ENCODE measurements around the gene DAB1.
"Not testable (repeated sequence)": the region's sequence is repeated elsewhere in the genome, so short reads cannot be mapped to it uniquely, and the experiment has no call there.

The DAB1 gene

DNA sequence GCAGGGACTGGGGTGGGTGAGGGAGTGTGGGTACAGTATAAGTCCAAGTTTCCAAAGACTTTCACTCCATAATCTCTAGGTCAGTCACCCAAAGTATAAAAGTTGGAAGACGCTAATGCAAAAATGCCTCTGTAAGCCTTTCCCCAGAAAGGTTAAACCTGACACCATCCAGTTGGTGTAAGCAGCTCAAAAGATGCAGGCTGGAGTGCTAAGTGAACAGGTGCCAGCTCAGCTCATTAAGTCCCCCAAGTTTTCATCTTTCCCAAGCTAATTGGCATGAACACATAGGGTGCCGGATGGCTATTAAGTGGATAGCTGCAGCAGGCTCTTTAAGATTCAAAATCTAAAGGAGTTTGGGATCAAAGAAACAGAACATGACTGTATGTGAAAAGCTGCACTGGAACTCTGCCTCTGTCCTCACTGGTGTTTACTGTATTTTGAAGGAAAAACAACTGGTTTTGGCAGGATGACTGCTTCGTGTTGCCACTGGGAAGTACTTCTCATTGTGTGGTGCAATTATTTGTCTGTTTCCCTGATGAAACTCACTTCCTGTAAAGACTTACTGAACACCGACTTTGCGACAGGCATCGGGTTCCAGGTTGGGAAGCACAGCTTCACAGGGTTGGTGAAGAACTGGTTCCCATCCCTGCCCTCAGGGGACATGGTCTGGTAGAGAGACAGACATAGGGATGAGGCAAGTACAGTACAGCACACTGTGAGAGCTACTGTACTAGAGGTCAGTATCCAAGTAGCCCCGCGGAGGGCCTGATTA lies 152.7 kb downstream of the DAB1 start:
- no peak for DNase-seq

DNA sequence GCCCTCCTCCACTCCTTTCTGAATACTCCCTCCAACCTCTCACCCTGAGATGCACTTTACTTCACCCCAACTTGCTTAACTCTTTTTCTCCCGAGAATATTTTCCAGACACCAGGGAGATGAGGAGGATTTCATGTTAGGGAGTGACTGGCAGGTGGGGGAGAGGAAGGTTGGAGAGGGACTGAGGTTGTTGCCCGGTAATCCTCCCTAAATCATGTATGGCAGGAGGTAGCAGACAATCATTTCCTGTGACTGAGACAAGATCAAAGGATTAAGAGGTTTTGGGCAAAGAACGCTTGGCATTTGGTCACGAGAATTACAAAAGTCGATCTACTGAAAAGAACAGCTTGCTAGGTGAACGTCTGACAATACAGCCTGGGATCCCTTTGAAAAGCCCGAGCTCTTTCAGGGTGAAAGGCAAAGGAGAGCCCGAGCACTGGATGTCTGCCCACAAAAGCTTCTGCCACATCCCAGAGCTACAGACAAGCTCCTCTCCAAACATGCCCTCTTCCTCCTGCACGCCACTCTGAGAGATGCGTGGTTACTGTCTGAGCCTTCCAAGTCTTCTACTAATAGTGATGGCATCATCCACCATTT lies 154.1 kb downstream of the DAB1 start:
- DNase-seq = no peak

DNA sequence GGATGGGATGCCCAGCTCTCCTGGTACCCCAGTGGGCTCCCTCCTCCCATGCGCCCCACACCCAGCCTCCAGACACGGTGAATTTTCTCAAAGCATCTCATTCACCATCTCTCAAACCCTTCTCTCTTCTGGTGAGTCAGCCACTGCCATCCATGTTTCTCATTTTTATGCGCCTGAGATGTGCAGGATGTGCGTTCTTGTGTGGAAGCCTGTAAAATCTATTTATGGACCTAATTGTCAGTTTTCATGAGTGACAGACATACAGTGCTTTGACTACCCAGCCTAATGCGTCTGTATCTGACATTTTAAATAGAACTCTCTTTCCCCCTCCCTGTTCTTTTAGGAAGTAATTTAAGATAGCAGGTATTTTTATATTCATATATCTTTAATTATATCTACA lies 158.8 kb downstream of the DAB1 start:
- no peak for DNase-seq

DNA sequence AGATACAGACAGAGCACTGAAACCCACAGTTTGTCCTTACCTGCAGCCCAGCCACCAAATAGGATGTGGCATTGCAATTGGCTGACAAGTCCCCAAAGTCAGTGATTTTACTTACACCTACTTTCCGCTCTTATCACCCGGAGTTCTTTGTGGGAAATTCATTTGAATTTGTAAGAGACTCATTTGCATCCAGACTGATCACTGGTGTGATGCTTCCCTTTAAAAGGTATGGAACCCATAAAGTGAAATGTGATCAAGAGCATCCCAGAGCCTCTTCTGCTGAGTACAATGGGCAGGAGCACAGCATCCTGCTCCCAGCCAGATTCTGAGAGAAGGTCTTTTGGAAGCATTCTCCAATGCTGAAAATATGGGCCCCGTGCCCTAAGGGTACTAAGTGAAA lies 161.4 kb downstream of the DAB1 start:
- DNase-seq = no peak

DNA sequence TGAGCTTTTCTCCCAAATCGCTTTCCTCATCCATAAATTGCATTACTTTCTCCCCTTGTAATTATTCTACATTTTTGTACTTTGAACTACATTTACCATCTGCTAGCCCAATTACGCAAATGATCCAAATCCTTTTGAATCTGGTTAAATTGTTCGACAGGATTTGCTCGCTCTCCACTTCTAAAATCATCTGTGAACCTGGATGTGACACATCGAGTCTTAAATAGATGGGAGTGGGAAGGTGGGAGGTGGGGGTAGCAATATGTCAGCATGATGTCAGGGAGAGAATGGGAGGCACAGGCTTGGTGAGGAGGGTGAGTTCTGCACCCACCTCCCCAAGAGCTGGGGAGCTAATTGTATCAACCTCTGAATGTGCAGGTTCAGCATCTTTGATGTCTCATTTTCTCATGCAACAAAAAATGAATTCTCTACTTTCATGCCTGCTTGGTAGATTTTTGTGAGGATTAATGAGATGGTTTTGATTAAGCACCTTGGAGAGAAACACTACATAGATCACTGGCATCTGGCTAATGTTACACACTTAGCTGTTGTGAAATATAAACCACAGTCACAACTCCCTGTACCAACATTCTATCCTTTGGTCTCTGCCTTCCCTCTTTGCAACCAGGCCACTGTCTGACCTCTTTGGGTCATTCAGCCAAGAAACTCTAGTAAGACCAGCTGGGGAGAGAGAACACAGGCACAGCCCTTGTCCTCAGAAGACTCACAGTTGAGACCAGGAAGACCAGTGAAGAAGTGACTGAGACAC lies 165.1 kb downstream of the DAB1 start:
- DNase-seq = no peak

DNA sequence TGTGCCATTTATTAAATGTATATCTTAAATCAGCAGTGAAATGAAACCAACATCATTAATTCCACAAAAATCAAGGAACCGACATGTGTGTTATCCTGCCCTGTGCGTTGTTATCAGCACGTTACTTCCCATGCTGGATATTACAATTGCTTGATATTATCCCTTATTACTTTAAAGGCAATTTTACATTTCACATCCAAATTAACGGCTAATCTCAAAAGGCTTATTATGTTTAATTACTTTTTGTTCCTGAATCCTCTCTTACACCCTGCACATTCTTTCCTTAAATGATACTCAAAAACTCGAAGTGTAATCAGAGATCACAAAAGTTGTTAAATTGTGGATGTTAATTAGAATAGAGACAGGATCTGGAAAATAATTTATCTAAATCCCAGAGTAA lies 167.9 kb downstream of the DAB1 start:
- no peak for DNase-seq

DNA sequence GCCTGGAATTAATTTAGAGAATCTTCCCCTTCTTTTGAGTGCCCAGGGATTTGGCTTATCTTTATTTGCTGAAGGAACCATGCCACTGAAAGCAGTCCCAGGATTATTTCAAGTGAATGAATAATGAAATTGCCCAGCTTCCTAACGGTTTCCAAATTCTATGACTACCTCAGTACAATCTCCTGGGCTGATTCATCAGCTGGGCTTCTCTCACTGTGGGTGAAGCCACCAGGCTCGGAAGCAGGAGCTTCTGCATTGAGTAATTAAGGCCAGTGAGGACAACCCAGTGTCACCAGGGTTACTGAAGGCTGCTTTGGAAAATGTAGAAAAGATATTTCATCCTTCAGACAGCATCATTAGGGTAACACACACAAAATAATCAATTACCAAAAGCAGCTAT lies 169.8 kb downstream of the DAB1 start:
- no peak for DNase-seq

DNA sequence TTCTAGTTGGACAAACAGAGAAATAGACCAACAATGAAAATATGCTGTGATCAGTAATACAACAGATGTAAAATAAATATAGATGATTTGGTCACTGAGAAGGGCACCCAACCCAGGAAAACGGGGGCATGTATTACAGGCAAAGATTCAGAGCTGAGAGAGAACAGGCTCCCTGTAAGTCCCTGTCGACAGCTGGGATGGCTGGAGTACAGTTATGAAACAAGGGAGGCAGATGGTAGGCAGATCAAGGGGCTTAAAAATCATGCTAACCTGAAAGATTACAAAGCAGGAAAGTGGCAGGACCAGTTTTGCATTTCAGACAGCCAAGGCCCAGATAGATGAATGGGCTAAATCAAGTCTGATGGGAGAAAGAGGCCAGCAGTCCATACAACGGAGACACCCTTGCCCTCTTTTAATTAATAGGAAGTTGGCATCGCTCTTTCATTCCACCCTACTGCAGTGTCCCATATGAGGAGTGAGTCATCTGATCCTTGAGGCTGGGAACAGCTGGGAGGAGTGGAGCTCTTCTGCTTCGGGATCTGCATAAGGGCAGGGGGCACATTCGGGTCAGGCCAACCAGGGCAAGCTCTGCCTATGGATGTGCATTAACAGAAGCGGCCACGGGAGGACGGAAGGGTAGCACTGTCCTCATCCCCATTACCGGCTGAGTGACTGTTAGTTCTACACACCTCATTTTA lies 171.1 kb downstream of the DAB1 start:
- DNase-seq = no peak

DNA sequence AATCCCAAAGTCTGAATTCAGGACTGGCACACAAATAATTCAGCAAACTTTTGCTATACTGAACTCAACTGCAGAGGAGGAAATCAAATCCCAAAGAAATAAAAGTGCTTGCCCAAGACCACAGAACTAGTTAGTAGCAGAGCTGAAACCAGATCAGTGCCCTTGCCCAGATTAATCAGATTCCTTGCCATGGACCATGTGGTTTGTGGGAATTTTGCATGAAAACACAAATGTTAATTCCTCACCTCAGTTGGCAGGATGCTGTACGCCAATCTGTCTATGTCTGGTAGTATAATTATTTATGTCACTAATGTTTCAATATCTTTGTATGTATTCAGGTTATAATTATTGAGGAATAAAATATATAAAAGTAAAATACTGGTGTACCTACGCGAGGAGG lies 173.8 kb downstream of the DAB1 start:
- DNase-seq = no peak

DNA sequence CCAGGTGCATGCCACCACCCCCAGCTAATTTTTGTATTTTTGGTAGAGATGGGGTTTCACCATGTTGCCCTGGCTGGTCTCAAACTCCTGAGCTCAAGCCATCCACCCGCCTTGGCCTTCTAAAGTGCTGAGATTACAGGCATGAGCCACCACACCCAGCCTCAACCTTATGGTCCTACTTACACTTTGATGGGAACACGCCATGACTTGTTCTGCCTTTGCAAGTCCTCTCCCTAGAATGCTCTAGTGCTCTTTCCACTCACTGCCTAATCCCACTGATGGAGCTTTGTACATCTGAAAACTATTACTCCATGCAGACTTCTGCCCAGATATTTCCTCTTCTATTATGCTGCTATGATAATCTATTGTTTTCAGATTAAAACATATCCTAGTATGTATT lies 174.3 kb downstream of the DAB1 start:
- no peak for DNase-seq

DNA sequence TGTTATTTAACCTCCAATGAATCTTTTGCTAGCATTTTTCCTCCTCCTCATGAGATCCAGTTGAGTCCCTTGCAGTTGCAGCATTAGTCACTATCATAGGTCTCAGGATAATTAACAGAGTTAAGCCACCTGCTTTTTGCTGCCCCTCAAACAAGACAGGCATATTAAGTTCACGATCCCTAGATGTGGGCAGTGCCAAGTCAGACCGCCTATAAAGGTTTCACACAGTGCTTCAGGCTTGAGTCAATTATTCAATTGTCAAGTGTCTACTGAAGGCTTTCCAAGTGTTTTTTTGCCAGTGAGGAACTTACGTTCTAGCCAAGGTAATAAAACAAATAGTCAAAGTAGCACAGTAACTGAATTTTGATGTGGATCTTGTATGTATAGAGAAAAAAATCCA lies 175.0 kb downstream of the DAB1 start:
- no peak for DNase-seq

DNA sequence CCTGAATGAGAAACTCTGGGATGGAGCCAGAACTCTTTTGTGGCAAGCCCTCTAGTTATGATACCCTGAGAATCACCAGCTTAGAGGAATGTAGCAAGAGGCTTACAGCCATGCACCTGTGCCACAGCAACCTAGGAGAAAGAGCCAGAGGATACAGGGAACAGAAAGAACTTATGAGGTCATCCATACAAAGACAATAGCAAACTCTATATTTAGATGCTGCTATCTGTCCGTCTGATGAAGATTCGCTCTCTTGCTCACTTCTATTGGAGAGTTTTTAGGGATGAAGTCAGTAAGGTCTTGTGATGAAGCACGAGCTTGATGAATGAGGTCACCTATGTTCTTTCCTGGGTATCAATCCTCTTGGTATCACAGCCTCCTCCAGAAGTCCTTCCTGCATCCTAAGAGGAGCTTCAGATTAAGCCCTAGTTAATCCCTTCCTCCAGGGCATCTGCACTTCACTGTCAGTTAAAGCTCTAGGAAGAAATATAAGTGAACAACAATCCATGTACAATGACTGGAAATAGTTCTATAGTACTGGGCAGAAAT lies 185.6 kb downstream of the DAB1 start:
- no peak for DNase-seq

DNA sequence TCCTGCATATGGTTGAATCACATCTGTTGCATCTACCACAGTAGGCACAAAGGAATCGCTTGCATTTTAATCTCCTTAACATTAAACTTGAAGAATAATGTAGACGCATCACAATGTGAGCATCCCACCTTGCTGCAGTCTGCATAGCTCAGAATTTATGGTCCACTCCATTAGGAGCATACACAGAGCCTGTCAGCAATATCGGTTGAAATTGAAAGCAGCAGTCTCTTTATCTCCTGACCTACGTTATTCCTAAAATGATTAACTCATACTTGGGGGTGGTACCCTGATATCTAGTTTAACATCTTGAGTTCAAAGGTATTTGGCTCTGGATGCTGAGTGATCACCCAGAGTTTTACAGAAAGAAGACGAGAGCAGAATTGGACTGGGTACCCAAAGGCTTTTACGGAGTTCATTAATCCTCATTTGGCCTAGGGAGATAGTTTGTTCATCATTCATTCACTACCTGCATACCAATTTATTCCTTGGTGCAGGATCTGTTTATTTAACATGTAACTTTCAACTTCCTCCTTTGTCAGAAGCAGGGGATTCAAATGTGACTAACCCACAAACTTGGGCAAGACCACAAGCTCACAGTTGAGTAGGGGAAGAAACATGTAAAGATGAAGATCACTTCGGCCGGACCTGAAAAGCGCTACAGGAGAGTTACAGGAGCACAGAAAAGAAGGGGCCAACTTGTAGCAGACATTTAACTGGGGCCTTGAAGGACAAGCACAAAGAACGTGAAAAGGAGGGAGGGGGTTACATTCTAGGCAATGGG lies 187.9 kb downstream of the DAB1 start:
- DNase-seq = no peak

DNA sequence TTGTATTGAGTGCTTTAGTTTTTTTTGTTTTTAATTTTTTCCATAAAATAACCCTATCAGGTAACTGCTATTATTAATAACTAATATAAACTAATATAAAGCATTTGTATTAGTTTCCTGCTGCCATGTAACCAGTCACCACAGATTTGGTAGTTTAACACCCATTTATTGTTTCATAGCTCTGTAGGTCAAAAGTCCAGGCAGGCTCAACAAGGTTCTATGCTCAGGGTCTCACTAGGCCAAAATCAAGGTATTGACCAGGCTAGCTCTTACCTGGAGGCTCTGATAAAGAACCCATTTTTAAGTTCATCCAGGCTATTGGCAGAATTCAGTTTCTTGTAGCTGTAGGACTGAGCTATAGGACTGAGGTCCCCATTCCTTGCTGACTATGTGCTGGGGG lies 189.4 kb downstream of the DAB1 start:
- DNase-seq = no peak

DNA sequence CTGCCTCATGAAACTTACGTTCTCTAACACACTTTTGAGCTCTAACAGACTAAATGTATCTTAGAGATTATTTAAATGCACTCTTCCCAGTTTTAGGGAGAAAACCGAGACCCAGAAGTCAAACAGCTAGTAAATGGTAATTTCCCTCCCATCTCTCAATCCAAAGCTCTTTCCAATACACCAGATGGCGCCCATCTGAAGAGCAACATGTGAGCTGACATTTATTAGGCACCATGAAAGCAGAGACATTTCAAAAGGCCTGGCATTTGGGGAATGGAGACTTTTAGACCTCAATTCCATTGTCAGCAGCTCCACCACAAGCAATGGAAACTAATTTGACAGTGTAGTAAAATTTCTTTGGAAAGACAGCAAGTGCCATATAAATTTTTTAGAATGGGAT lies 191.4 kb downstream of the DAB1 start:
- no peak for DNase-seq

DNA sequence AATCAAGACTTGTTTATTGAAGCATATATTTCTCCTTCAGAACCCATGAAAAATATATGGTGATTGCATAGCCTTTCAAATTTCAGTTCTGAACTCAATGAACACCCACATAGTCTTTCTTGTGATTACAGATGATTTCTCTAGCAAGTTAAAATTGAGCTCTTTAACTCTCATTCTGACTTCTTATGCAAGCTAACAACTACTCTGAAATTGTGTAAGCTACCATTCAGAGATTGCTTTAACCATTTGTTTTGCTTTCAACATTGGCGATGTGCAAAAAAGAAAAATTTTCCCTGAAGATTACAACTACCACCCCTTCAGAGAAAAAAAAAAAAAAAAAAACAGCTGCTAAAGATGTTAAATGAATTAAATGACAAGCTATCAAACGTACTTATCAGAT lies 193.9 kb downstream of the DAB1 start:
- DNase-seq = no peak

DNA sequence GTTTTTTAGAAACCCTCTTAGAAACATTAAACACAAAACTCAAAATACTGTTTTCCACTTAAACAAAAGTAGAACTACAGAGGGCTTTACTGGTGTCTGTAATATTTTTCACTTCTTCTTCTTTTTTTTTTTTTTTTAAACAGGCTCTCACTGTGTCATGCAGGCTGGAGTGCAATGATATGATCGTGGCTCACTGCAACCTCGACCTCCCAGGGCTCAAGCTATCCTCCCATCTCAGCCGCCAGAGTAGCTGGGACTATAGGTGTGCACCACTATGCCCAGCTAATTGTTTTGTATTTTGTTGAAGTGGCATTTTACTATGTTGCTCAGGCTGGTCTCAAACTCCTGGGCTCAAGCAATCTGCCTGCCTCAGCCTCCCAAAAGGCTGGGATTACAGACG lies 194.8 kb downstream of the DAB1 start:
- DNase-seq = no peak

DNA sequence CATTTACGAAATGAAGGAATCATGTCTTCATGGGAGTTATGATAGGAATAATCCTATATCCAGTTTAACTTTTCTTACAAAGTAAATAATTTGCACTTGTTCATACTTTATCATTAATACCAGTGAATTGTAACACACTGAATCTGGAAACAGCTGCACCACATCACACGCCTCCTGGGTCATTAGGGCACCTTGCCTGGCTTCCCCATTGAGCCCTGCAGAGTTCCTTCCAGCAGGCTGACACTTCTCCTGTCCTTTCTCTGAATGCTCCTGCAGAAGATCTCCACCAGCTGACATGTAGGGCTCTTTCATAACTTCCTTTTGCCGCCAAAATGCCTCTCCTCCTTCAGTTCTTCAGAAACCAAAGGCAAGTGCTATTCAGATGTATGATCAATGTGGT lies 201.1 kb downstream of the DAB1 start:
- no peak for DNase-seq

DNA sequence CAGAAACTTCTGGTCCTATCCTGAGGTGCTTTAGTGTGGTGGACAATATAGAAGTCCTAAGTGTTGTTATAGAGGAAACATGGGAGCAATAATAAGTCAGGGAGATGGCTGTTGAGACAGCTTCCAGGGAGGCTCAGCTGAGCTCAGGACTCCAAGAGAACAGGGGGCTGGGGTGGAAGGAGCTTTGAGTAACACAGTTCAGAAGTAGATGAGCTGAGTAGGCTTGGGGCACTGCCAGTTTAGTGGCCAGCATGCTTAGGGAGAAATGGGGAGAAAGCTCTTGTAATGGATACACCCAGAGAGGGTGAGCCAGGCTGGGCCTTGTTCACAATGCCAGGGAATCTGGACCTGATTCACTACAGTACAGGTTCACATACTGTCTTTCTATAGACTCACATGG lies 201.6 kb downstream of the DAB1 start:
- no peak for DNase-seq

DNA sequence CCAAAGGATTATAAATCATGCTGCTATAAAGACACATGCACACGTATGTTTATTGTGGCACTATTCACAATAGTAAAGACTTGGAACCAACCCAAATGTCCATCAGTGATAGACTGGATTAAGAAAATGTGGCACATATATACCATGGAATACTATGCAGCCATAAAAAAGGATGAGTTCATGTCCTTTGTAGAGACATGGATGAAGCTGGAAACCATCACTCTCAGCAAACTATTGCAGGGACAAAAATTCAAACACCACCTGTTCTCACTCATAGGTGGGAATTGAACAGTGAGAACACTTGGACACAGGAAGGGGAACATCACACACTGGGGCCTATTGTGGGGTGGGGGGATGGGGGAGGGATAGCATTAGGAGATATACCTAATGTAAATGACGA lies 203.0 kb downstream of the DAB1 start:
- DNase-seq = not testable (repeated sequence)

DNA sequence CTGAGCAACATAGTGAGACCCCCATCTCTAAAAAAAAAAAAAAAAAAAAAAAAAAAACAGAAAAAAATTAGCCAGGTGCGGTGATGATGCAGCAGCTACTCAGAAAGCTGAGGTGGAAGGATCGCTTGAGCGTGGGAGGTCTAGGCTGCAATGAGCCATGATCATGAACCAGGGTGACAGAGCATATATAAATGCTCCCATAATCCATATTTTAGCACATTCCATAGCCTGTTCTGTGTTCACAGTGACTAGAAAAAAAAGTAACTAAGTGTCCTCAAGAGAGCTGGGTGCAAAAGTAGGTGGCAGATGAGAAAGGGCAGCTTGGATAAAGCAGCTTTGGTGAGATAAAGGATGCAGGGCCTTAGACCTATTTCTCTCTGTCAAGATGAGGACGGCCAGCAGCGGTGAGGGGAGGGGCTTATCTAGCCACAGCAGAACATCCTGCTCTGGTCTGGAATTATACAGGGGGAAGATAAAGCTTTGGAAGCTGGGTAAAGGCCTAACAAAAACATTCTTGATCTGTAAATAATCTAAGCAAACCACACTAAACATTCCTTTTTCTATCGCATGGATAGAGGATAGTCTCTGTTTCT lies 205.3 kb downstream of the DAB1 start:
- DNase-seq = no peak

DNA sequence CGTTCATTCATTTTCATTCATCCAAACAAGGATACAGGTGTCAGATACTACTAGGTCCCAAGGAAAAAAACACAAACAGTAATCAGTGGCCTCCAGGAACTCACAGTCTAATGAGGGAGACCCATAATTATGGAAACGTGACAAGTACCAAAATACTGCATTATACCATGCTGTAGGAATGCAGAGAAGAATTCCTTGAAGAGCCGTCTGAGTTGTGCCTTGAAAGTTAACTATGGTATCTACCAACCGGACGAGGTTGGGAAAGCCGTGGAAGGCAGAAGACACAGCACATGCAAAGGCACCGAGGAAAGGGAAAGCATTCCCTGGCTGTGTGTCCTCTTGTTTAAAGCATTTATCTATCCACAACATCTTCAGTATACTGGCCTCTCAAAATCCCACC lies 206.0 kb downstream of the DAB1 start:
- no peak for DNase-seq

Data from inflammatory macrophage (primary cell).